K562 (cell line): ENCODE data around the gene ZNF546. TPM values are rescaled to one million over a fixed set of nuclear protein-coding genes. Genes with fewer than 3 reads are reported as not detected.
A peak's percentile ranks its signal among the peaks of the same experiment; 100 is the strongest.

Source experiments
- ATAC-seq: fragments of 200-7000 bp; cut with Tn5 transposase; 3 replicates; pipeline ENCODE4 v1.9.1; 2020; ENCODE audit warnings: moderate library complexity
- BruUV-seq: library from RNA; stranded (reverse); fragments of 400-500 nt; replicated peaks from 2 replicates; lab custom pipeline; 2021; lab: Mats Ljungman, UMichigan
- CTCF ChIA-PET: fragments of 300-600 bp; formaldehyde crosslinking; extraction: SDS; loops from one replicate; lab custom pipeline; 2021; ENCODE audit warnings: low intra/inter-chr PET ratio; lab: Yijun Ruan, JAX
- POLR2A ChIA-PET: fragments of 300-600, 350-650 bp; sonication (Branson Sonifier 250); formaldehyde crosslinking; extraction: SDS; loops from one replicate; lab custom pipeline; 2021; ENCODE audit warnings: antibody characterized with exemption, inconsistent platforms; lab: Yijun Ruan, JAX
- DNase-seq, 4 experiments: peaks; one replicate each; pipeline versions ENCODE4 v3.0.0 to v3.0.0-alpha.2; 2011 to 2018; ENCODE audit warnings: low spot score in 3 of 4, mixed read lengths in 3 of 4; ENCODE audit errors: extremely low read depth in 1 of 4
- FAIRE-seq: peaks from 2 replicates; lab custom pipeline; 2011; peaks lifted over from hg19 to GRCh38; lab: Jason Lieb, UNC
- H2AFZ ChIP-seq: 2 replicates; pipeline ENCODE4 v1.6.0; 2011; ENCODE audit warnings: low read depth, low read length, control low read depth, inconsistent platforms
- H3K27ac ChIP-seq: fragments of 200-600 bp; 3 replicates; pipeline ENCODE4 v1.8.0; 2011; ENCODE audit warnings: low read depth, mild to moderate bottlenecking, control low read depth, inconsistent platforms, low read length, moderate library complexity, mixed read lengths; ENCODE audit errors: extremely low read depth
- H3K27me3 ChIP-seq, 2 experiments: fragments of 300-600 bp in 1 of 2; 2 replicates in 1 of 2; 3 replicates in 1 of 2; pipeline versions ENCODE4 v1.6.0 to v1.8.0; 2011; ENCODE audit warnings: inconsistent platforms in 2 of 2, low read length in 2 of 2, mild to moderate bottlenecking in 1 of 2, mixed read lengths in 1 of 2, moderate library complexity in 1 of 2; ENCODE audit not compliant: control insufficient read depth in 2 of 2, insufficient read depth in 2 of 2
- H3K36me3 ChIP-seq: fragments of 300-600 bp; 3 replicates; pipeline ENCODE4 v1.8.0; 2011; ENCODE audit warnings: mild to moderate bottlenecking, low read length, inconsistent platforms; ENCODE audit not compliant: control insufficient read depth, insufficient read depth
- H3K4me1 ChIP-seq, 2 experiments: fragments of 200-600 bp in 1 of 2; replicated peaks in 1 of 2; 2 replicates in 1 of 2; 3 replicates in 1 of 2; pipeline versions ENCODE4 v1.5.1 to v1.8.0; 2011; ENCODE audit warnings: inconsistent platforms in 2 of 2, low read length in 2 of 2, mild to moderate bottlenecking in 1 of 2, mixed read lengths in 1 of 2, moderate library complexity in 1 of 2; ENCODE audit not compliant: control insufficient read depth in 2 of 2, insufficient read depth in 2 of 2
- H3K4me2 ChIP-seq: 2 replicates; pipeline ENCODE4 v1.6.1; 2011; ENCODE audit warnings: low read length, control low read depth, inconsistent platforms, mixed read lengths; ENCODE audit not compliant: insufficient read depth
- H3K4me3 ChIP-seq: fragments of 200-600 bp; sonication (generic), shearing (Covaris generic); 2 replicates; pipeline ENCODE4 v1.5.1; 2016; ENCODE audit warnings: control low read depth, inconsistent platforms
- H3K79me2 ChIP-seq: fragments of 200-600 bp; 3 replicates; pipeline ENCODE4 v1.8.0; 2011; ENCODE audit warnings: low read length, inconsistent platforms; ENCODE audit not compliant: control insufficient read depth, insufficient read depth
- H3K9ac ChIP-seq, 2 experiments: 2 replicates each; pipeline versions ENCODE4 v1.6.0 to v1.6.1; 2011; ENCODE audit warnings: low read depth in 2 of 2, low read length in 2 of 2, control low read depth in 1 of 2, inconsistent platforms in 1 of 2, mild to moderate bottlenecking in 1 of 2, mixed read lengths in 1 of 2; ENCODE audit not compliant: insufficient read depth in 1 of 2
- H3K9me1 ChIP-seq: one replicate; pipeline ENCODE4 v1.6.0; 2011; ENCODE audit warnings: inconsistent platforms, mild to moderate bottlenecking, low read length, moderate library complexity; ENCODE audit not compliant: control insufficient read depth, insufficient read depth
- H3K9me3 ChIP-seq: replicated peaks from 2 replicates; pipeline ENCODE4 v1.5.1; 2011; ENCODE audit warnings: low read depth, low read length, inconsistent platforms; ENCODE audit not compliant: control insufficient read depth, insufficient read depth
- H4K20me1 ChIP-seq: replicated peaks from 2 replicates; pipeline ENCODE4 v1.6.1; 2011; ENCODE audit warnings: low read length, inconsistent platforms, mixed read lengths; ENCODE audit not compliant: control insufficient read depth, insufficient read depth
- CEBPG ChIP-seq, 3 experiments: fragments of 200-800 bp in 1 of 3; sonication (Bioruptor generic) in 1 of 3; sonication (generic) in 1 of 3; formaldehyde crosslinking in 1 of 3; IDR thresholded peaks in 2 of 3; conservative IDR thresholded peaks in 1 of 3; 2 replicates each; pipeline versions ENCODE4 v1.6.1 to v1.8.0; 2016 to 2022; ENCODE audit warnings: missing compliant biosample characterization in 2 of 3, missing genetic modification characterization in 2 of 3, mild to moderate bottlenecking in 1 of 3, missing genetic modification reagents in 1 of 3
- MEF2D ChIP-seq: conservative IDR thresholded peaks from 2 replicates; pipeline ENCODE4 v1.6.1; 2016; ENCODE audit warnings: low read depth, missing genetic modification characterization, missing compliant biosample characterization
- MTF1 ChIP-seq: fragments of 250-450 bp; sonication (Bioruptor Pico); IDR thresholded peaks from 2 replicates; pipeline ENCODE4 v1.9.0; 2021; ENCODE audit warnings: moderate library complexity, mild to moderate bottlenecking, inconsistent platforms, borderline replicate concordance
- TRIM24 ChIP-seq, 2 experiments: fragments of 450-650 bp; IDR thresholded peaks; 2 replicates each; pipeline ENCODE4 v1.6.1; 2016
- ZNF75A ChIP-seq: fragments of 450-650 bp; formaldehyde crosslinking; IDR thresholded peaks from 2 replicates; pipeline ENCODE4 v1.4.0; 2020; ENCODE audit warnings: mild to moderate bottlenecking
- WGBS: fragments of 100-300 bp; shearing (Covaris generic); methylation state at CpG from one replicate; pipeline ENCODE4 v1.1.6; 2016; ENCODE audit warnings: low coverage, mixed read lengths; ENCODE audit not compliant: insufficient coverage; ENCODE audit errors: missing lambda C conversion rate; 5-methylcytosine and 5-hydroxymethylcytosine counted together
- in situ Hi-C: fragments of 300-500 bp; cut with MboI; formaldehyde crosslinking; loops from 4 replicates; pipeline ENCODE4 v1.15.0; 2018; ENCODE audit warnings: inconsistent platforms, mixed read lengths
- intact Hi-C: fragments of 100-400 bp; cut with micrococcal nuclease; formaldehyde crosslinking; loops from 2 replicates; pipeline ENCODE4 v1.14.2; 2022
- polyA plus RNA-seq, 8 experiments: library from polyadenylated mRNA; depleted of rRNA in 4 of 8; stranded (reverse) in 5 of 8; unstranded in 3 of 8; fragments of >200 nt; fragmentation: Nextera tagmentation in 2 of 8; fragmentation: Illumina TruSeq in 1 of 8; extraction: Ambion mirVana in 2 of 8; extraction: Trizol in 1 of 8; gene quantifications; 2 replicates each; pipeline versions ENCODE4 v1.2.1 to v1.2.3, GENCODE V29; 2011 to 2014; ENCODE audit warnings: inconsistent platforms in 1 of 8, missing spikeins in 1 of 8
- total RNA-seq, 7 experiments: library from RNA; depleted of rRNA in 6 of 7; stranded (reverse); fragments of >200 nt in 6 of 7; fragmentation: Illumina TruSeq in 2 of 7; extraction: Trizol in 2 of 7; gene quantifications; 2 replicates each; pipeline versions ENCODE4 v1.2.1 to v1.2.3, GENCODE V29; 2011 to 2021; ENCODE audit warnings: low replicate concordance in 1 of 7
- TF ChIP-seq, protein P1 (sequence below), 2 experiments: fragments of 250-450 bp in 1 of 2; fragments of 450-650 bp in 1 of 2; sonication (Bioruptor Pico) in 1 of 2; IDR thresholded peaks; 2 replicates each; pipeline versions ENCODE4 v1.6.1 to v1.8.0; 2016 to 2021; ENCODE audit warnings: mild to moderate bottlenecking in 2 of 2, moderate library complexity in 2 of 2, missing compliant biosample characterization in 1 of 2, missing genetic modification characterization in 1 of 2
- TF ChIP-seq, protein P2 (sequence below): fragments of 450-650 bp; IDR thresholded peaks from 2 replicates; pipeline ENCODE4 v1.6.1; 2016
- TF ChIP-seq, protein P3 (sequence below), 2 experiments: fragments of 450-650 bp in 1 of 2; sonication (generic) in 1 of 2; formaldehyde crosslinking; conservative IDR thresholded peaks; 2 replicates each; pipeline versions ENCODE4 v1.4.0 to v1.8.1; 2020 to 2022; ENCODE audit warnings: mild to moderate bottlenecking in 1 of 2, missing genetic modification reagents in 1 of 2

The ZNF546 gene
- total and polyA plus RNA-seq, 9 of the 15 experiments (the other 6 are each of a cell fraction or from before 2014, with no cell fraction given): 0.73 to 5.1 (median 2.2) TPM

DNA sequence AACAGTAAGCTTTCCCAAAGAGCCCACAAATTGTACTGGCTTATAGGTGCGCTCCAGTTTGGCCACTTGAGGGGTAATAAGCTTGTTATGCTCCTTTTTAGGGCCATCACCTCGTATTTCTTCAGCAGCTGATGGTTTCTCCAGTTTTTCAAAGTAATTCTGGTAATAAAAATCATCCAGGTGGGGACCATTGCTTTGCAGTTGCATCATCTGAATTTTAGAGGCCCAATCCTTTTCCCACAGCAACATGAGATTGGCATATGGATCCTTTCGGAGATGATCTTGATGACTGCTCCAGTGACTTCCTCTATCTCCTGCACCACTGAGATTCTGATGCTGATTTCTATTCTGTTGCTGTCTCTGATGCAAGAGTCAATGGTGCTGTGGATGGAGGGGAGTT lies 27.1 kb downstream of the ZNF546 start:
- ChIA-PET CTCF (no interaction called here), POLR2A (no interaction called here)
- H3K9ac ChIP-seq: no peak overlapping the region
- no peaks in the 10 kb centered on the region for H3K9me1 ChIP-seq
- H3K4me1 ChIP-seq: no peaks in the 10 kb centered on the region
- TF ChIP-seq MTF1 (CRISPR knock-in tag) (no peak), MEF2D (tag) (no peak), ZNF75A (CRISPR knock-in tag) (peak; percentile 84; the same call in 1 of the 2 replicates), TRIM24 (IDR thresholded peaks at IDR 0.05) (peak; percentile 57 to 76; a peak in 3 of 4 replicates), CEBPG (CRISPR knock-in tag; IDR thresholded peaks at IDR 0.05) (peak; percentile 55; the same call in 1 of the 2 replicates), CEBPG (tag; conservative IDR thresholded peaks at IDR 0.05 in 1 of 2, IDR thresholded peaks at IDR 0.05 in 1 of 2) (peak in 1 of 2 experiments; percentile 78; a peak in 1 of 4 replicates)
- TF ChIP-seq, protein P1, sequence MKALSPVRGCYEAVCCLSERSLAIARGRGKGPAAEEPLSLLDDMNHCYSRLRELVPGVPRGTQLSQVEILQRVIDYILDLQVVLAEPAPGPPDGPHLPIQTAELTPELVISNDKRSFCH (CRISPR knock-in tag; IDR thresholded peaks at IDR 0.05): no peak
- TF ChIP-seq, protein P1 (tag; IDR thresholded peaks at IDR 0.05): no peak
- TF ChIP-seq, protein P2, sequence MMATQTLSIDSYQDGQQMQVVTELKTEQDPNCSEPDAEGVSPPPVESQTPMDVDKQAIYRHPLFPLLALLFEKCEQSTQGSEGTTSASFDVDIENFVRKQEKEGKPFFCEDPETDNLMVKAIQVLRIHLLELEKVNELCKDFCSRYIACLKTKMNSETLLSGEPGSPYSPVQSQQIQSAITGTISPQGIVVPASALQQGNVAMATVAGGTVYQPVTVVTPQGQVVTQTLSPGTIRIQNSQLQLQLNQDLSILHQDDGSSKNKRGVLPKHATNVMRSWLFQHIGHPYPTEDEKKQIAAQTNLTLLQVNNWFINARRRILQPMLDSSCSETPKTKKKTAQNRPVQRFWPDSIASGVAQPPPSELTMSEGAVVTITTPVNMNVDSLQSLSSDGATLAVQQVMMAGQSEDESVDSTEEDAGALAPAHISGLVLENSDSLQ: no peak
- TF ChIP-seq, protein P3, sequence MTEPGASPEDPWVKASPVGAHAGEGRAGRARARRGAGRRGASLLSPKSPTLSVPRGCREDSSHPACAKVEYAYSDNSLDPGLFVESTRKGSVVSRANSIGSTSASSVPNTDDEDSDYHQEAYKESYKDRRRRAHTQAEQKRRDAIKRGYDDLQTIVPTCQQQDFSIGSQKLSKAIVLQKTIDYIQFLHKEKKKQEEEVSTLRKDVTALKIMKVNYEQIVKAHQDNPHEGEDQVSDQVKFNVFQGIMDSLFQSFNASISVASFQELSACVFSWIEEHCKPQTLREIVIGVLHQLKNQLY (CRISPR knock-in tag; conservative IDR thresholded peaks at IDR 0.05): no peak
- in situ Hi-C loops (no loop called here), intact Hi-C loops (no loop called here)
- H3K27ac ChIP-seq: no peak overlapping the region
- no peak for ATAC-seq
- no peaks in the 10 kb centered on the region for H3K79me2 ChIP-seq
- BruUV-seq: no TSS peak
- no peaks in the 10 kb centered on the region for H3K36me3 ChIP-seq
- H3K27me3 ChIP-seq: no peaks in the 10 kb centered on the region
- 5% methylated on average over 3 of the region's 3 CpGs for WGBS
- H3K4me2 ChIP-seq: no peak overlapping the region
- FAIRE-seq: no peak
- no peak overlapping the region for H2AFZ ChIP-seq
- DNase-seq: no peak
- H4K20me1 ChIP-seq: no peaks in the 10 kb centered on the region
- no peak overlapping the region for H3K4me3 ChIP-seq
- H3K9me3 ChIP-seq: peaks cover 9% of the 10 kb centered on the region
